Measurements from ENCODE around the gene PARK7. TPM values are rescaled to one million over a fixed set of nuclear protein-coding genes. Genes with fewer than 3 reads are reported as not detected.

PARK7 gene
- total and polyA plus RNA-seq, 12 donors, result 266 to 697 (median 398) TPM

DNA sequence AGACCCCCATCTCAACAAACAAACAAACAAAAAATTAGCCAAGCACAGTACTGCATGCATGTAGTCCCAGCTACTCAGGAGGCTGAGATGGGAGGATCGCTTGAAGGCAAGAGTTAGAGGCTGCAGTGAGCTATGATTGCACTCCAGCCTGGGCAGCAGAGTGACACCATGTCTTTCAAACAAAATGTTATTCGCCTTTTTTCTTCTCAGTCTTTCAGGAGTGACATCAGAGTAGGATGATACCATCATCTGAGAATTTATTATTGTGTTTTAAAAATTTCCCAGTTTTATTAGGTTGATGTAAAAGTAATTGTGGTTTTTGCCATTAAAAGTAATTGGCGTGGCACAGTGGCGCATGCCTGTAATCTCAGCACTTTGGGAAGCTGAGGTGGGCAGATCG, 10.8 kb downstream of the PARK7 start:
- intact Hi-C loops (cut with DNase I), result no loop called here
- WGBS, 4 donors, result 89 to 98% (median 94%) methylated on average over 5 of the region's 5 CpGs
- H3K36me3 ChIP-seq (replicated peaks in 1 of 2), result peaks cover 0 to 68% of the 10 kb centered on the region in 2 donors
- no peak overlapping the region for H3K4me3 ChIP-seq
- TF ChIP-seq CTCF (IDR thresholded peaks at IDR 0.05), result no peak
- no peak for TF ChIP-seq POLR2A (IDR thresholded peaks at IDR 0.05)
- H3K27ac ChIP-seq, result no peak overlapping the region
- H3K27me3 ChIP-seq, result no peaks in the 10 kb centered on the region
- no peaks in the 10 kb centered on the region for H3K9me3 ChIP-seq (replicated peaks in 1 of 3)
- peaks cover 3 to 18% of the 10 kb centered on the region in 2 donors for H3K4me1 ChIP-seq (replicated peaks in 1 of 2)
- no peak for DNase-seq

- DNase-seq, result no peak
- TF ChIP-seq CTCF (IDR thresholded peaks at IDR 0.05) (no peak), POLR2A (IDR thresholded peaks at IDR 0.05) (no peak)
- WGBS, 4 donors, result 94 to 97% (median 96%) methylated on average over 2 of the region's 2 CpGs
- H3K4me3 ChIP-seq, result no peak overlapping the region
- H3K27ac ChIP-seq, result no peak overlapping the region
- peaks cover 3 to 10% of the 10 kb centered on the region in 2 donors for H3K4me1 ChIP-seq (replicated peaks in 1 of 2)
- H3K9me3 ChIP-seq (replicated peaks in 1 of 3), result no peaks in the 10 kb centered on the region
- H3K27me3 ChIP-seq, result no peaks in the 10 kb centered on the region
- peaks cover 0 to 68% of the 10 kb centered on the region in 2 donors for H3K36me3 ChIP-seq (replicated peaks in 1 of 2)
- intact Hi-C loops (cut with DNase I), result no loop called here
Observed at GRCh38 chr1:7973086-7973485, 11.6 kb downstream of the PARK7 start.

GRCh38 chr1:7975212-7975865, 13.8 kb downstream of the PARK7 start:
- Histone ChIP-seq H3K27ac (no peak overlapping the region), H3K4me3 (no peak overlapping the region), H3K36me3 (replicated peaks in 1 of 2) (peaks cover 0 to 72% of the 10 kb centered on the region in 2 donors), H3K27me3 (no peaks in the 10 kb centered on the region), H3K9me3 (replicated peaks in 1 of 3) (no peaks in the 10 kb centered on the region), H3K4me1 (replicated peaks in 1 of 2) (peaks cover 3 to 8% of the 10 kb centered on the region in 2 donors)
- WGBS, 4 donors, result 59 to 70% (median 63%) methylated on average over 8 of the region's 8 CpGs
- intact Hi-C loops (cut with DNase I), result no loop called here
- DNase-seq, result peak; percentile 69 to 89 (median 77)
- TF ChIP-seq CTCF (IDR thresholded peaks at IDR 0.05) (peak; percentile 64 to 91 (median 86)), POLR2A (IDR thresholded peaks at IDR 0.05) (no peak)

GRCh38 chr1:7980984-7981383, 19.5 kb downstream of the PARK7 start:
- TF ChIP-seq POLR2A (IDR thresholded peaks at IDR 0.05), result no peak
- no peak for TF ChIP-seq CTCF (IDR thresholded peaks at IDR 0.05)
- no peak overlapping the region for H3K4me3 ChIP-seq
- peaks cover 0 to 75% of the 10 kb centered on the region in 2 donors for H3K36me3 ChIP-seq (replicated peaks in 1 of 2)
- intact Hi-C loops (cut with DNase I), result loop anchor here (5.0 kb wide), 2 partner anchors 36 to 331 kb away; no protein-coding TSS in a partner anchor
- DNase-seq, result no peak
- no peaks in the 10 kb centered on the region for H3K27me3 ChIP-seq
- 87 to 91% (median 90%) methylated on average over 7 of the region's 7 CpGs for WGBS, 4 donors
- H3K27ac ChIP-seq, result no peak overlapping the region
- H3K9me3 ChIP-seq (replicated peaks in 1 of 3), result no peaks in the 10 kb centered on the region
- peaks cover 8 to 14% of the 10 kb centered on the region in 2 donors for H3K4me1 ChIP-seq (replicated peaks in 1 of 2)

All from adrenal gland (tissue), 12 donors.